Measurements from ENCODE around the gene ZNF653. TPM values are rescaled to one million over a fixed set of nuclear protein-coding genes. Genes with fewer than 3 reads are reported as not detected.

ZNF653 gene
- total and polyA plus RNA-seq, 9 of the 15 experiments (the other 6 are each of a cell fraction or from before 2014, with no cell fraction given) = 1.6 to 8.0 (median 4.2) TPM; not detected in 2

GRCh38 chr19:11496391-11497163, 9.1 kb downstream of the ZNF653 start (continued):
- TF ChIP-seq TCF3 (CRISPR knock-in tag; IDR thresholded peaks at IDR 0.05) (no peak), CCAR2 (IDR thresholded peaks at IDR 0.05; ENCODE audit: low read depth, low read length) (no peak), HDAC6 (IDR thresholded peaks at IDR 0.05; ENCODE audit: low read depth, low read length) (no peak), C11orf30 (IDR thresholded peaks at IDR 0.05; ENCODE audit: low read depth) (peak; percentile 66; the same call in 1 of the 2 replicates), ATF6 (CRISPR knock-in tag; IDR thresholded peaks at IDR 0.05) (no peak), RBBP5 (IDR thresholded peaks at IDR 0.05; ENCODE audit: borderline replicate concordance, insufficient read depth, low read length, poor library complexity, severe bottlenecking) (no peak), ZNF445 (CRISPR knock-in tag; IDR thresholded peaks at IDR 0.05; ENCODE audit: low read depth) (no peak), ZNF184 (CRISPR knock-in tag; IDR thresholded peaks at IDR 0.05) (no peak), CCNT2 (IDR thresholded peaks at IDR 0.05; ENCODE audit: borderline replicate concordance, extremely low read depth, insufficient read length, low read depth, low read length) (no peak), ZNF518B (CRISPR knock-in tag; IDR thresholded peaks at IDR 0.05) (no peak), TRIM24 (IDR thresholded peaks at IDR 0.05) (no peak), BMI1 (IDR thresholded peaks at IDR 0.05; ENCODE audit: low read length) (no peak), RERE (CRISPR knock-in tag; IDR thresholded peaks at IDR 0.05; ENCODE audit: borderline replicate concordance) (no peak), PTBP1 (IDR thresholded peaks at IDR 0.05; ENCODE audit: low read depth, low read length) (no peak), COPS2 (conservative IDR thresholded peaks at IDR 0.05) (no peak), HOXB6 (CRISPR knock-in tag; IDR thresholded peaks at IDR 0.05; ENCODE audit: borderline replicate concordance) (no peak), TCFL5 (CRISPR knock-in tag; conservative IDR thresholded peaks at IDR 0.05) (no peak)

Data from K562 (cell line).